Effector CD8-positive, alpha-beta T cell (primary cell): ENCODE measurements around the gene DLGAP1.
"Not testable (repeated sequence)": the region's sequence is repeated elsewhere in the genome, so short reads cannot be mapped to it uniquely, and the experiment has no call there.

Source experiments
- DNase-seq: peaks from one replicate; lab custom pipeline; 2025; lab: John Stamatoyannopoulos, UW

The DLGAP1 gene

DNA sequence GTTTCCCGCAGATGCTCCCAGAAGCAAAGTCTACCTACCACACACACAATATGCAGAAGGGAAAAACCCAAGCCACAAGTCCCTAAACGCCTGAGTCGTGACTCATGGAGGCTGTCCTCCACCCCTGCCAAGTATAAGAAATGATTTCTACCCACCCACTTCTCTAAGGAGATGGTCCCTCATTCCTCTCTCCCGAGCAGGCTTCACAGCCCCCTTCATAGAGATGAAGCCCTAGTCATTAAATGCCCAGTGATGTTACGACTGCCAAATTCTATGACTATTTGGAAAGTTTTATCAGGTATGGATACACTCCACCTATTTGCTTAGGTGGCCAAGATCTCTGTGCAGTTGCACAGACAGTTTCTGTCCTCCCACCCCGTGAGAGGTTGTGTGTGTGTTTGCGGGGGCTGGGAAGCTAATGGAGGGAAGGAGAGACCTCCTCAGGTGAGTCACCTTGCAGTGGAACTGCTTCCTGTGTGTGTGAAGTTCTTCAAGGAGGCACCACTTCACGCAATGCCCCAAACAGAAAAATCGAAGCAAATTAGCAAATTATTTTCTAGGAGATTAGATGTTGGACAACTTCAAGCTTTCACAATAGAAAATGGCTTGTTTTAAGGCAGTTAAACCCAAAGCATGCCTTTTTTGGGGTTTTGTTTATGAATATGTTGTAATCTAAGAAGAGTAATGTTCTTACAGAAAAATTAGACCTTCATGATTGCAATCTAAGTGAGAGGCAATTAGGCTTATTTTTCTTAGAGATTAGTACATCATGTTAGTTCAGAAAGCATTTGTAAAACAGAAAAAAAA is 830.0 kb downstream of the DLGAP1 start:
- DNase-seq, result no peak

DNA sequence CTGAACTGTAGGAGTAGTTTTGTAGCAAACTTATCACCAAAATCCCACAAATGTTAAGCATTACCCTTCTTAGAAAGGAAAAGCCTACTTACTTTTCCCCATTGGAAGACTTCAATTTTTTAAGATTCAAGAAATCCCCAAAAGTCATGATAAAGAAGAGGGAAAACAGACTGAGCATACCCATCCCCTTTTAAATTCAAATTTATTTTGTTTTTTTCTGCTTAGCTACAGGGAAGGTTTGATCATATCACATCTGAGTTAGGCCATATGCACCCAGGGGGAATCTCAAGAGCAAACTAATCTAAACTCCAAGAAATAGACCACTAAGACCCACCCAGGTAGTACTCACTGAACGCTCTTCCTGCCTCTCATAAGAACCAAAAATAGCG is 830.6 kb downstream of the DLGAP1 start:
- DNase-seq, result no peak

DNA sequence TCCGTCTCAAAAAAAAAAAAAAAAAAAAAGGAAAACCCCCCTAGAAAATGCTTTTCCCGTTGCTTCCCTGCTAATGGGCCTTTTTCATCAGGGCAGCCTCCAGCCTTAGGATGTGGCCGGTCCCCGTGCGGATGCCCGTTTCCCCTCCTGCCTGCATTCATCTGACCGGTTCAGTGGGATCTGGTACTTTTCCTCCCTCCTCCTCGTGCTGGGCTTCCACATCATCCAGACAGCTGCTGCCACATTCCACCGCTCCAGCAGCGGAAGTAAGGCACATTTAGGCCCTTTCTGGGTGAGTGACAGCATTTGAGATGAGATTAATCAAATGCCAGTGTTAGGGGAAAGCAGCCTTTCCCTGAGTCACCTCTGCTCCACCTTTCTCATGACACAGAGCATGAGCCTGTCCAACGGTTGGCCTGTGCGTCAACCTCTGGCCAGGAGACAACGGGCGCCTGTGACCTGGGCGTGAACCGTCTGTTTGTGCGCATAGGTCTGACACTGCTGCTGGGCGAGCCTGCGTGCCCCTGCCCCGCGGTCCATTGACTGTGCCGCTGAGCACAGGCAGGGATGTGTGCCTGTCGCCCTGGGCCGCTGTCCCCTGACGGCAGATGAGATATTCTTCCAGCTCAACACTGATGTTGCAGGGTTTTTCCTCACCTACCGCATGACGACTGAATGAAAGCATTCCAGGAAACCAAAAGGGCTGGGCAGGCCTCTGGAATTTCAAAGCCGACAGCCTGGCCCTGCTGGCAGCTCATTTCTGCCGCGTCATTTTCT is 831.1 kb downstream of the DLGAP1 start:
- DNase-seq, result no peak

DNA sequence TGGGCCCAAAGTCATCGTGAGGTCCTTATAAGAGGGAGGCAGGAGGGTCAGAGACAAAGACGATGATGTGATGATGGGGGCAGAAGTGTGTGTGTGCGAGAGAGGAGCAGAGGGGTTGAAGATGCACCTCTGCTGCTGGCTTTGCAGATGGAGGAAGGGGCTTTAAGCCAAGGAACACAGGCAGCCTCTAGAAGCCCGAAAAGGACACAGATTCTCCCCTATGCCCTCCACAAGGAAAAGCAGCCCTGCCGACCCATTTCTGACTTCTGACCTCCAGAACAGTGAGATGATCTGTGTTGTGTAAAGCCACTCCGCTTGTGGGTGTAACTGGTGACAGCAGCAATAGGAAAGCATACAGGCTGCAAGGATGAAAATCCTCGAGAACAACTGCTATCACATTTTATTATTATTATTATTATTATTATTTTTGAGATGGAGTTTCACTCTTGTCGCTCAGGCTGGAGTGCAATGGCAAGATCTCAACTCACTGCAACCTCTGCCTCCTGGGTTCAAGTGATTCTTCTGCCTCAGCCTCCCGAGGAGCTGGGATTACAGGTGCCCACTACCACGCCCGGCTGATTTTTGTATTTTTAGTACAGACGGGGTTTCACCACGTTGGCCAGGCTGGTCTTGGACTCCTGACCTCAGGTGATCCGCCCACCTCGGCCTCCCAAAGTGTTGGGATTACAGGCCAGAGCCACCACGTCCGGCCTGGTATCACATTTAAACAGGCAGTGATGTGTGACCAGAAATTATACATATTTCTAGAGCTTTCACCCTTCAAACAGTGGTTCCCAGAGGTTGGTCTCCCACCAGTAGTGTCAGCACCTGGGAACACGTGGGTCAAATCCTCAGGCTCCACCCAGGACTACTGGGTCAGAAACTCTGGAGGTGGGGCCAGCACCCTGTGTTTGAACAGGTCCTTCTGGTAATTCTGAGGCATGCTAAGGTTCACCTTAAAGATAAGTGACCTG is 834.7 kb downstream of the DLGAP1 start:
- DNase-seq, result no peak

DNA sequence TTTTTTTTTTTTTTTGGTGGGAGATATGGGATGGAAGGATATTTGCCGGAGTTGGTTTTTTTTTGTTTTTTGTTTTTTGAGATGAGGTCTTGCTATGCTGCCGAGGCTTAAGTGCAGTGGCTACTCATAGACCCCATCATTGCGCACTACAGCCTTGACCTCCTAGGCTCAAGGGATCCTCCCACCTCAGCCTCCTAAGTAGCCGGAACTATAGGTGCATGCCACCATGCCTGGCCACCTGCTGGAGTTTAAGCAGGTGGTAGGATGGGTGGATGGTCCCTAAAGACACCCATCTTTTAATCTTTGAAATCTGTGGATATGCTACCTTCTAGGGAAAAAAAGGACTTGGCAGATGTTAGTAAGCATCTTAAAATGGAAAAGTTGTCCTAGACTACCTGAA is 835.4 kb downstream of the DLGAP1 start:
- DNase-seq, result no peak

DNA sequence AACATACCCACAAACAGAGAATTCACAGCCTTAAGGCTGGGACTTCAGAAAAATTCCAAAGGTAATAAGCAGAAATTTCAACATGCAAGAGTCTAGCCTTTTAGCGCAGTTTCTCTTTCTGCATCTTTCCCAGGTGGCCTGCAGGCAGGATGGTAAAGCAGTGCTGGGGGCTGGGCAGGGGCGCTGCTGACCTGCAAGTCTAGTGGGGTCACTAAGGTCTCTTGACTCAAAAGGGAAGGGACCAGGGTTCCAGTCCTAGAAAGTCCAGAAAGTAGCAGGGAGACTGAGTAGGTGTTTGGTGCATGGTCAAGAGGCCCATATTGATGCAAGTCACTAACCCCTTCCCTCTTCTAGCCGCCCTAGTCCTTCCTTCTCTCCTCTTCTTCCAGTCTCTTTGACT is 835.9 kb downstream of the DLGAP1 start:
- no peak for DNase-seq

DNA sequence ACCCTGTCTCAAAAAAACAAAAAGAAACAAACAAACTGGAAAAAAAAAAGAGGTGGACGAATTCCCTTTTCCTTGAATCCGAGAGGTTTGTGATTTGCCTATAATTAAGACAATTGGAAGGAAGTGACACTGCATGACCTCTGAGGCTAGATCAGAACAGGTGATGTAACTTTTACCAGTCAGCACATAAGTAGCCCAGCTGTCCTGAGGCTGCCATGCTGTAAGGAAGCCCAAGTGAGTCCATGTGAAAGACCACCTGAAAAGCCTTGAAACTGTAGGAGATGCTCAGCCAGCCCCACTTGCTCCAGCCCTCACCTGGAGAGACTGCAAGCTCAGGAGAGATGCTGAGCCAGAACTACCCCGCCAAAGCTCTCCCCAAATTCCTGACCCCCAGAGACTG is 838.4 kb downstream of the DLGAP1 start:
- DNase-seq, result no peak

DNA sequence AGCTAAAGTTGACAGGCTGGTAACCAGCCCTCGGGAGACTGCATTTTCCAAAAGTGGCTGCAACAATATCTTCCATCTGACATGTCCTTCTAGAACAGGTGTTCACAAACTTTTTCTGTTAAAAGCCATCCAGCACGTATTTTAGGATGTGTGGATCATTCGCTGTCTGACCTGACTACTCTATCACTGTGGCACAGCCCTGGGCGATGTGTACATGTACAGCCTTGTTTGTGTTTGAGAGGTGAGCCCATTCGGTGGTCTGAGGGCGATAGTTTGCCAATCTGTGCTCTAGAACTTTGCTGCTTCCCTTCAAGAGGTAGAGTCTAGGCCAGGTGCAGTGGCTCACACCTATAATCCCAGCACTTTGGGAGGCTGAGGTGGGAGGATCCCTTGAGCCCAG is 839.0 kb downstream of the DLGAP1 start:
- DNase-seq, result no peak

DNA sequence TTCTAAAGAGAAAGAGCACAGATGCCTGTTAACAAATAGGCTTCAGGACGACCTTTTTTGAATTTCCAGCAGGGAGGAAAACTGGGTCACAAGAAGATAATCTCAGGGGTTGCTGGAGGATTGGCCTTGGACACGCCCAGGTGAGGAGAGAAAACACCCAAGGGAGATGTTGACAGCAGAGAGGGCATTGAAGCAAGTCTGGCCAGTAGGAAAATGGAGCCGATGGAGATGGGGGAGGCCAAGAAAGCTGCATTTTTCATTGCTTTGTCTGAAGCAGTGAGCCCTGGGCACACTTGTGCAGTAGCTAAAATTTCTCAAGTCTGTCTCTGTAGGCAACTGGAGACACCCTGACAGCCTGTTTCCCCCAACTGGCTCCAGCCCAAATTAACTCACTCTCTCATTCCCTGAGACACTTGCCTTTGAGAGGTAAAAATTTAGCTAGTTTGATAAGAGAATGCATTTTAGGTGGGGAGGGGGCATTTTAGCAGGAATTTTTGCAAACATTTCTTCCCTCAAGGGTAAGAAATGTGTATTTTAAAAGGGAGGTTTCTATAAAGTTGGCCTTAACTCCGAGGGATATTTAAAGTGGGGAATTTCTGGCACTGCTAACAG is 839.6 kb downstream of the DLGAP1 start:
- DNase-seq, result no peak

DNA sequence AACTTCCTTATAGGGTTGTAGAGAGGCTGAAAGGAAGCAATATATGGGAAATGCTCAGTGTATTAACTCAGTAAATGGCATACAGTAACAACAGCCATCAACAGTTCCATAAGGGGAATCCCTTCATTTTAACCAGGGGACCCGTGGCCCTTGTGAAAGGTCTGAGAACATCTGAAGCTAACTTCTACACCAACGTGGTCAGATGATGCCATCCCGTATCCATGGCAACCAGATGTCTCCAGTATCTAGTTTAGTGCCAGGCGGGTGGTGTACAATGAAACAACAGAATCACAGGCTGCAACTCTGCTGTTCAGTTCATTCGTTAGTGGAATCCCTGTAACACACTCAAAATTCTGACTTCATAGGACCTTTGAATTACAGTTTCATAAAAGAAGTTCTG is 842.8 kb downstream of the DLGAP1 start:
- no peak for DNase-seq

DNA sequence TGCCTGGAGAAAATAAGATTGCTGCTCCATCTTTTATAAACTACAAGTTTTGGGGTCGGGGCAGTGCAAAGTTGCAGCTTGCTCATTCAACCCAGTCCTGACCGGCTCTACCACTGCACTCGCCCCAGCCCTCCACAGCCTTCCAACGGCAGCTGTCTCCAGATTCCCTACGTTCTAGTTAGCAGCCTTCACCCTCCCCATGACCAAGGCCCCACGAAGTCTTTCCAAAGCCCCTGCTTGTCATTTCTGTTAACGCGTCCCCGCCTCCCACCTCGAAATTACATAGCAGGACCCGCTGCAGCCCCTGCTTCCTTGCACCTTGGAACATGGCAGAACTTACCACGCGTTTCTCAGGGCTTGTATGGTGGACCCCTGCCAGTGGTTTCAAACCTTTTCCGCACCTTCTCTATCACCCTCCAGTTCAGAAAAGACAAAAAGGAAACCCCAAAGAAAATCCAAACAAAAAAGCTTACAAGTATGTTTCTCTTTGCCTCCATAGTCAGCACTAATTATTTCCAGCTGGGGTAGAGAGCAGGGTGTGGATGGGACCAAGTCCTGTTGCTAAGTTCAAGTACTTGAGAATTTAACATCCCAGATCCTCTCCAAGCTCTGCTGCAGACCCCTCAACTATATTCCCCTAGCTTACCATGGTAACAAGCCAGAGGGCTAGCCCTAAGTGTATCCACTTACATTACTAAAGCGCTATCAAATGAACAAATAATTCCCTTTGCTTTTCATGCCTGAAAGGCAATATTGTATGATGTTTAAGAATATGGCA is 843.6 kb downstream of the DLGAP1 start:
- DNase-seq, result no peak

DNA sequence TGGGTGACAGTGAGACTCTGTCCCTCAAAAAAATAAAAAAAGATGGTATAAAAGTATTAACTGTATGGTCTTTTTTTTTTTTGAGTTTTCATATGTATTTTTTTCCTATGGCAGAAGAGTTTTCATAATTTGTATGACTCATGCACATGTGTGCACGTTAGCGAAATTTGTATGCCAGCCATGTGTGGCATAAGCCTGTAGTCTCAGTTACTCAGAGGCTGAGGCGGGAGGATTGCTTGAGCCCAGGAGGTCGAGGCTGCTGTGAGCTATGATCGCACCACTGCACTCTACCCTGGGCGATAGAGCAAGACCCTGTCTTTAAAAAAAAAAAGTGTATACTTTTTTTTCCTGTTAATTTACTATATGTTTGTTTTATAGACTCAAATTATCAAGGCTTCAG is 844.3 kb downstream of the DLGAP1 start:
- DNase-seq, result no peak

DNA sequence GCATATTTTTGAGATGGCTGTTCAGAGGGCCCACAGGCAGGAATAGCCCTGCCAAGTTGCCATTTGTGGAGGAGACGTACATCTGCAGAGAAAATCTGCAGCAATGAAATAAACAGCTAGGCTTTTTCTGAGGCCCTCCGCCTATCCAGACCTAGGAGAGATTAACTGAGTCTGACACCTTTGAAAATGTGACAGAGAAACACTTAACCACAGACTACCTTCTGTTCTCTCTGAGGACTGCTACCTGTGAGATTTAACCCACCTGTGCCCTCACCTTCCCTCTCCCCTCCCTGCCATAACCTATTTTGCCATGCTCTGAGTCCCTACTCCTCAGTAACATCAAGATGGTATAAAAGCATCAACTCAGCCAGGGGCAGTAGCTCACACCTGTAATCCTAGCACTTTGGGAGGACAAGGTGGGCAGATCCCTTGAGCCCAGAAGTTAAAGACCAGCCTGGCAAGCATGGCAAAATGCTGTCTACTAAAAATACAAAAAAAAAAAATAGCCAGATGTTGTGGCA is 844.9 kb downstream of the DLGAP1 start:
- no peak for DNase-seq

DNA sequence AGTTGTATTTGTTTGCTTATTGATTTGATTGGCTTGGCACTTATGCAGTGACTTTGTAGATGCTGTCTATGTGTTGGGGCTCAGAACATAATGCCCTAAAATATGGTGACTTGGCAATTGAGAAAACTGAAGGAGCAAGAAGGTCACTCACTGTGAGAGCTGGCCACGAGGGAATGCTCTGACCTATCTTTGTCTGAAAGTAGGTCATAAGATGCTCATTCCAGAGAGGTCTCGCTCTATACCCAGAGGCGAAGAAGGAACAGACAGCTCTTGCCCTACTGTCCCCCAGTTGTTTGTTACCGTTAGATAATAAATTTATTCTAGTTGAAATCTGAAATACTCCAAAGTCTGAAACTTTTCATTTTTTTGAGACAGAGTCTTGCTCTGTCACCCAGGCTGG is 846.6 kb downstream of the DLGAP1 start:
- DNase-seq, result no peak

DNA sequence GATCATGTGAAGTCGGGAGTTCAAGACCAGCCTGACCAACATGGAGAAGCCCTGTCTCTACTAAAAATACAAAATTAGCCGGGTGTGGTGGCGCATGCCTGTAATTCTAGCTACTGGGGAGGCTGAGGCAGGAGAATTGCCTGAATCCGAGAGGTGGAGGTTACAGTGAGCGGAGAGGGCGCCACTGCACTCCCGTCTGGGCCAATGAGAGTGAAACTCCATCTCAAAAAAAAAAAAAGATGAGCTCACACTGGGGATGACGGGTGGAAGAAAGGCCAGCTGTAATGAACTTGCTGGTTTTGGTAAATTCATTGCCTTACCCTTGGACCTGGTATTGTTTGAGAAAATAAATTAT is 847.0 kb downstream of the DLGAP1 start:
- DNase-seq, result not testable (repeated sequence)

DNA sequence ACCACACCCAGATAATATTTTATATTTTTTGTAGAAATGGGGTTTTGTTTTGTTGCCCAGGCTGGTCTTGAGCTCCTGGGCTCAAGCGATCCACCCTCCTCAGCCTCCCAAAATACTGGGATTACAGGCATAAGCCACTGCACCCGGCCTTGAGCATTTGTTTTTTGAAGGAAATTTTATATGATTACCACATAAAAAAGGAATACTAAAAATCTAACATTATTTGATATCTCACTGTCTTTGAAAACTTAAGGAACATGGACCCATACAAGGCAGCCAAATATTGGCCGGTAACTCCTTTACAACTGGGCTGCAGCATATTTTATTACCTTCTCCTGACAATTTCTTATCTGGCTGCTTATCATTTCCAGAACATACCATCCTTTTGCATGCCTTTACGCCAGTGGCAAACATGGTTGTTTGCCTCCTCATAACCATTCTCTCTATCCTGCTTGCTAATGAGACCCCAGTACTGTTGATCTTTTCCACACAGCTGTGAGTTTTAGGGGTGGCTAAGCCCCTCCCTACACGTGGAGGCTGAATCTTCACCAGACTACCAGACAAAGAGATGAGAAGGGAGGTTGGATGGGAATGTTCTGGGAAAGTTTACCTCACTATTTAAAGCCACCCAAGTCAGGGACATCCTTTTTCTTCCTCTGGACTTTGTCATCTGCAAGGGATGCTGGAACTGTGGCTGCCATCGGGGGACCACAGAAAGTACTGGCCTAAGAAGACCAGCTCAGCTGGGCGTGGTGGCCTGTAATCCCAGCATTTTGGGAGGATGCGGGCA is 847.6 kb downstream of the DLGAP1 start:
- no peak for DNase-seq

DNA sequence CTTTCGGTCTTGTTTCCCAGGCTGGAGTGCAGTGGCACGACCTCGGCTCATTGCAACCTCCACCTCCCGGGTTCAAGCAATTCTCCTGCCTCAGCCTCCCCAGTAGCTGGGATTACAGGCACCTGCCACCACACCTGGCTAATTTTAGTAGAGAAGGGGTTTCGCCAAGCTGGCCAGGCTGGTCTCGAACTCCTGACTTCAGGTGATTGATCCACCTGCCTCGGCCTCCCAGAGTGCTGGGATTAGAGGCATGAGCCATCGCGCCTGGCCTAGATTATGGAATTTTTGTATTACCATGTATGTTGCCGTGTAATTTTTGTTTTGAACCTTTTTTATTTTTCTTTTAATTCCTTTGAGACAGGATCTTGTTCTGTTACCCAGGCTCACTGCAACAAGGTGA is 848.2 kb downstream of the DLGAP1 start:
- not testable (repeated sequence) for DNase-seq

DNA sequence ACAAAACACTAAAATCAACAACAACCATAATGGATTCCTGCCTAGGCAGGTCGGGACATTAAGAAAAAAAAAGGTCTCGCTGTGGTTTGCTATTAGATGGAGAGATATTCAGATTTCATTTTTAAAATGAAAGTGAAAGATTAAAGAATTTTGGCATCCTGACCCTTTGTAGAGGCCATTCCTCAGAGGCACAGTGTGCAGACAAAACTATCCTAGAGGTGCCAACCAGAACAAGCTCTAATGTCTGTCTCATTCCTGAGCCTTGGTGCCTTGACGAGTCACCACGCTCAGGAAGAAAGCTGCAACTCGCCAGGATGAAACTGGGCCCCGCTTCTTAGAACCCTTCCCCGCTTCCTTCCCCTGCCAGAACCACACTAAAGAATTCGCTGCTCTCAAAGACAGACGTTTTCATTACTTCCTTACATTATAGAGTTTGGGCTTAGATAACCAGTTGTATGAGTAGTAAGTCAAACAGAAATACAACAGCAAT is 849.1 kb downstream of the DLGAP1 start:
- peak; percentile 8 for DNase-seq

DNA sequence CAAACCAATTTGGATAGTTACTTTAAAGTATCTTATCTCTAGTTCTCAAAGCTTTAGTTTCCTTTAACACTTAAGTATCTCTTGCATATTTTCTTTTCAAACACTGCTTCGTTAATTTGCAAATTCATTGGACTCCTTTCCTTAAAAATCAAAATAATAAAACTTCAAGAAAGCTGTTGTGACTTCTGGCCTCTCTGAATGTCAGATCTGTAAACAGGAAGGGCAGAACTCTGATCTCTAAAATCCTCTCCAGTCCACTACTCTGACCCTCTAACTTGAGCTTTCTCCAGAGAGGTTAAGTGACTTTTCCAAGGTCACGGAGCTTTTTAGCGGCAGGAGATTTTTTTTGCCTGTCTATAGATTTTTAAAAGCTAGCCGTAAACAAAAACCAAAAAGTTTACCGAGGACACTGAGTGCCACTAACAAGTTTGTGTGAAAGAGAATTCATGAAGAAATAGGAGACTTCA is 849.6 kb downstream of the DLGAP1 start:
- DNase-seq, result no peak
